HG02571 (cell line): ENCODE data around the gene UBL4A.

ENCODE experiments used
- ATAC-seq: cut with Tn5 transposase; IDR thresholded peaks from one replicate; pipeline ENCODE4 v1.9.1; 2021; ENCODE audit warnings: mild to moderate bottlenecking, moderate library complexity; ENCODE audit not compliant: unreplicated experiment

UBL4A gene

DNA sequence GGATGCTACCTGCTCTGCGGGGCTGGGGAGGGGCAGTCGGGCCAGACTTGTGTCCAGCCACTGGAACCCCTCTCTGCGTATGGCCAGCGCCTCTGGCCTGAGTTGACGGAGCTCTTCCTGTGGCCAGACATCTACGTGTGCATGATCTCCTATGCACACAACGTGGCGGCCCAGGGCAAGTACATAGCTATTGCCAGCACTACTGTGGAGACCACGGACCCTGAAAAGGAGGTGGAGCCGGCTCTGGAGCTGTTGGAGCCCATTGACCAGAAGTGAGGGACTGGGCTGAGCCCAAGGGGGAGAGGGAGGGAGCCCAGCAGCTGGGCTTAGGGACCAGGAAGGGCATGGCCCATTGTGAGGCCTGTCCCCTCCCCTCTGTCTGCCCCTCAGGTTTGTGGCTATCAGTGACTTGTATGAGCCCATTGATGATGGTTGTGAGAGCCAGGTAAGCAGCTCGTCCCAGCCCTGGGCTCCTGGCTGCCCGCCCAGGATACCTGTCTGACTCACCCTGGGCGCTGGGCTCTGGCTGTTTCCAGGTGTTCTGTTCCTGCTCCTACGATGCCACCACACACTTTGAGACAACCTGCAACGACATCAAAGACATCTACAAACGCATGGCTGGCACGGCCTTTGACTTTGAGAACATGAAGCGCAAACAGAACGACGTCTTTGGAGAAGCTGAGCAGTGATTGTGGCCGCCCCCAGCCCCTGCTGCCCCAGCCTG, 44.3 kb downstream of the UBL4A start:
- no peak for ATAC-seq

DNA sequence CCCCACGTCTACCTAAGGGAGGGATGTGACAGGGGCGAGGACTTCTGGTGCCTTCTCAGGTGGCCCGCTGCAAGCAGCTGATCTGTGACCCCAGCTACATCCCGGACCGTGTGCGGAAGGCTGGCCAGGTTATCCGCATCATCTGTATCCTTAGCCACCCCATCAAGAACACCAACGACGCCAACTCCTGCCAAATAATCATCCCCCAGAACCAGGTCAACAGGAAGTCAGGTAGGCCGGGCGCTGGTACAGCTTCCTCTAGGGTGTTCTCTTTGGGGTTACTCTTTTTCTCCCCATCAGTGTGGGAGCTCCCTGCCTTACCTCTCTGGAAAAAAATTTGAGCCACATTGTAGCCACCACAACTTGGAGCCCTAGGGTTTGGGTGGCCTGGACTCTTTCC, 44.9 kb downstream of the UBL4A start:
- ATAC-seq = no peak

DNA sequence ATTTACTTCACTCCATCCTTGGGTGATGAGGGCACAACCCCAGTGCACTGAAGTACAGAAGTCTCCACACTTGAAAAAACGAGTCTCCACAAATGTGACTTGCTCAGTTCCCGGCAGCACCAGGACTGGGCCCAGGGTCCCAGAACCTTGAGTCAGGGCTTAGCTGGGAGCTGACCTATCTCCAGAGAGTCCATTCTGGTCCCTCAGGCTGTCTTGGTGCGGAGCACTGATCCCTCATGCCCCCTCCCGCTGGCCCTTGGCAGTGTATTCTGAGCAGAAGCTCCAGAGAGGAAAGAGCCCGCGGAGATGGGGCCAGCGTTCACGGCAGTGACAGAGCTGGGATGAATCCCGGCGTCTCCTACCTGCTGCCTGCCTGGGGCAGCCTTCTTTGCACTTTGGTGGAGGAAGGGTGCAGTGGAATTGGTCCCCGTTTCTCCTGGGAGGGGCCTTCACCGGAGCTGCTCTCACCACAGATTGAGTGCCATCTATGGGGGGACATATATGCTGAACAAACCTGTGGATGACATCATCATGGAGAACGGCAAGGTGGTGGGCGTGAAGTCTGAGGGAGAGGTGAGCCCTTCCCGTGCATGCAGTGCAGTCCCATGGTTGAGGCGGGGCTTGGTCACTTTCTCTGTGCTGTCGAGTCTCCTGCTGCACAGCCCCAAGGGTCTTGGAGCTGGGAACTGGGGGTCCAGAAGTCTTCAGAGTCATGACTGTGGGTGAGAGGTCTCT, 45.6 kb downstream of the UBL4A start:
- no peak for ATAC-seq

DNA sequence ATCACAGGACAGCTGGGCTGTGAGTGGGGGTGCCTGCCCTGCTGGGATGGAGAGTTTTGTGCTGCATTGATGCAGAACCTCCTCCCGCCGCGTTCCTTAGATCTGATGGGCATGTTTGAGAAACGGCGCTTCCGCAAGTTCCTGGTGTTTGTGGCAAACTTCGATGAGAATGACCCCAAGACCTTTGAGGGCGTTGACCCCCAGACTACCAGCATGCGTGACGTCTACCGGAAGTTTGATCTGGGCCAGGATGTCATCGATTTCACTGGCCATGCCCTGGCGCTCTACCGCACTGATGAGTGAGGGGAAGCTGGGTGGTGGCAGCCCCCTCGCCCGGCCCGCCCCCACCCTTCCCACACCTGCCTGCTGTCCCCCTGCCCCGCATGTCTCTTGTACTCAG, 46.6 kb downstream of the UBL4A start:
- no peak for ATAC-seq

DNA sequence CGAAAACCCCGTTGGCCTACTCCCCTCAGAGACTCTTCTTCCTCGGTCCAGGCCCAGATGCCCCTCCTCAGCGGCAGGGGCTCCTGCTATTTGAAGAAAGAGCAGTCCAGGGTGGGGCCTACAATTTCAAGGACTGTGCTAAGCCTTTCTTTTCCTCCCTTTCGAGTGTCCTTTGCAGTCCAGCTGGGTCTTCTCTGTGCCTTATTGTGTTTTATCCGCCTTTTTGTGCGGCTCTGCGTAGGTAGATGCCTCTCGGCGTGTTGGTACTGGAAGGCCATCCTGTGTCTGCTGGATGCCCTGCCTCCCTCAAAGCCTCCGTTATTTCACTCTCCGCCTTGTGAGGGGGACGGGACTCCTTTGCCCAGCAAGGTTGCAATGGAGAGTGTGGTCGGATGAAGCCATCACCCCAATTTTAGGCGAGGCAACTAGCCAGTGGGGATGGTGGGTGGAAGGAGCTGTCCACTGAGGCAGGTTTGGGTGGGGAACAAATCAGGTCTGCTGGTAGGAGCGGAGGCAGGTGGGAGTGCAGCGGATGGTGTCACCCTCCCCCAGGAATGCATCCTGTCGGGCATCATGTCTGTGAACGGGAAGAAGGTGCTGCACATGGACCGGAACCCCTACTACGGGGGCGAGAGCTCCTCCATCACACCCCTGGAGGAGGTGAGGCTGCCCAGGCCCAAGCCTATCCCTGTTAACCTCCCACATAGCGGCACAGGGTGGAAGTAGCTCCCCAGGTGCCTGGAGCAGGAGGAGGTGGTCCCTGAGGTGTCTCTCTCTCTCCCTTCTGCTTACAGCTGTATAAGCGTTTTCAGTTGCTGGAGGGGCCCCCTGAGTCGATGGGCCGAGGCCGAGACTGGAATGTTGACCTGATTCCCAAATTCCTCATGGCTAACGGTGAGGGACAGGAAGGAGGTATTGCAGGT, 48.2 kb downstream of the UBL4A start:
- no peak for ATAC-seq

DNA sequence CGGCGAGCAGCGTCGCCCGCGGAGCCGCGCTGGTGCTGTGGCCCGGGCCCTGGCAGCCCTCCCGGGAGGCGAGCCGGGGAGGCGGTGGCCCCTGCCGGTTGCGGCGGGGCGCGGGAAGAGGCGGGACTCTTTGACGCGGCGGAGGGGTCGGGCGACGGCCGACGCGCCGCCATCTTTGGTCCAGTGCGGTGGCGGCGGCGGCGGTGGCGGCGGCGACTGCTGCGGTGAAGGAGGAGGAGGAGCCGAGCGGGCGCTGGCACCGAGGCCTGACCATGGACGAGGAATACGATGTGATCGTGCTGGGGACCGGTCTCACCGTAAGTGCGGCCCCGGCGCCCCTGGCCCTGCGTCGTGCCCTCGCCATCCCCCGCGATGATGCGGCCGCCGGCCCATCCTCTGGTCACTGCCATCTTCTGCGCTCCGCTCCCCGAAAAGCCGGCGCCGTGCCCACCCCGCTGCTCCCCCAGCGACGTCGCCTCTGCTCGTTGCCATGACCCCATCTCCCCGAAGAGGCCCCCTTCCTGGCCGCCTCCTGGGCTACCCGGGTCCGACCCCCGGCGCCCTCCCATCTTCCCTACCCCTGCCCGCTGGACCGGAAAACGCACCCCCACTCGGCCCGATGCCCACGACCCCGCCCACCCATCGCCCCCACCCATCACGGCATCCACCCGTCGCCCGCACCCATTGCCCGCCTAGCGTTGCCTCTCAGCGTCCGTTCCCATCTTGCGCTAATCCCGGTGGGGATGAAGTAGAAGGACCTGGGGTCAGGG, 49.2 kb downstream of the UBL4A start, which contains the start of gene GDI1:
GDI1 (plus strand) TSS at position 172 of the 770 bp plus-strand sequence; CDS start at position 273, 101 bp downstream.
- no peak for ATAC-seq

DNA sequence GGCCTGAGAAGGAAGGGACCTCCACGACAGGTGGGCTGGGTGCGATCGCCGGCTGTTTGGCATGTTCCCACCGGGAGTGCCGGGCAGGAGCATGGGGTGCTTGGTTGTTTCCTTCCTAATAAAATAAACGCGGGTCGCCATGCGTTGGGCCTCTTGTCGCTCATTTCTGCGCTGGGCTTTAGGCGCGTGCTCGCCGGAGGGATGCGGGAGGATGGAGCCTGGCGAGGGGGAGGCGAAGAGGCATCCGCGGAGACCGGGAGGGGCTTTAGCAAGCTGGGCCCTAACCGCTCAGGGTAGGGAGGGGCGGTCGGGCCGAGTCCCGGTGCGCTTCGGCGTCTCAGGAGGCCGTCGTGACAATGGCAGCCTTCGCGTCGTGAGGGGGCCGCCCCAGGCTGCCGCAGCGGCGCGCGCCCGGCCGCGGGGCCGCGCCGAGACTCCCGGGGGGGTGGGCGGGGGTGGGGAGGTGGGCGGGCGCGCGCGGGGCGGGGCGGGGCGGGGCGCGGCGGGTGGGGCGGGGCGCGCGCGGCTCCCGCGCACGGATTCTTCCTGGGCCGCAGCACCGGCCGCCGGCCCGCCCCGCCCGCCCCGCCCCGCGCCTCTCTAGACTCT, 49.9 kb downstream of the UBL4A start:
- no peak for ATAC-seq

DNA sequence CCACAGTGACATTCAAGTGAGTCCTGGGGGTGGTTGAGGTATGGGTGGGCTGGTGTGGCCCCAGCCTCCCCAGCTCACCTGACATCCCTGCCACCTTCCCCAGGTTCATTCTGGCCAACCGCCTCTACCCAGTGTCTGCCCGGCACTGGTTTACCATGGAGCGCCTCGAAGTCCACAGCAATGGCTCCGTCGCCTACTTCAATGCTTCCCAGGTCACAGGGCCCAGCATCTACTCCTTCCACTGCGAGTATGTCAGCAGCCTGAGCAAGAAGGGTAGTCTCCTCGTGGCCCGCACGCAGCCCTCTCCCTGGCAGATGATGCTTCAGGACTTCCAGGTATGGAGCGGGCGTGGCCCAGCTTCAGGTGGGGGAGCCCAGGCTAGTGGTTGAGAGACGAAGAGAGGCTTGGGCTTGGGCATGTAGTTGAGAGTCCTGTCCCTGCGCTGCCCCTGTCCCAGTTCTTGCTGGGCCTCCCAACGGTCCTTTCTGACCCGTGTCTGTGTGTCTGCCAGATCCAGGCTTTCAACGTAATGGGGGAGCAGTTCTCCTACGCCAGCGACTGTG, 51.2 kb downstream of the UBL4A start:
- ATAC-seq = no peak

DNA sequence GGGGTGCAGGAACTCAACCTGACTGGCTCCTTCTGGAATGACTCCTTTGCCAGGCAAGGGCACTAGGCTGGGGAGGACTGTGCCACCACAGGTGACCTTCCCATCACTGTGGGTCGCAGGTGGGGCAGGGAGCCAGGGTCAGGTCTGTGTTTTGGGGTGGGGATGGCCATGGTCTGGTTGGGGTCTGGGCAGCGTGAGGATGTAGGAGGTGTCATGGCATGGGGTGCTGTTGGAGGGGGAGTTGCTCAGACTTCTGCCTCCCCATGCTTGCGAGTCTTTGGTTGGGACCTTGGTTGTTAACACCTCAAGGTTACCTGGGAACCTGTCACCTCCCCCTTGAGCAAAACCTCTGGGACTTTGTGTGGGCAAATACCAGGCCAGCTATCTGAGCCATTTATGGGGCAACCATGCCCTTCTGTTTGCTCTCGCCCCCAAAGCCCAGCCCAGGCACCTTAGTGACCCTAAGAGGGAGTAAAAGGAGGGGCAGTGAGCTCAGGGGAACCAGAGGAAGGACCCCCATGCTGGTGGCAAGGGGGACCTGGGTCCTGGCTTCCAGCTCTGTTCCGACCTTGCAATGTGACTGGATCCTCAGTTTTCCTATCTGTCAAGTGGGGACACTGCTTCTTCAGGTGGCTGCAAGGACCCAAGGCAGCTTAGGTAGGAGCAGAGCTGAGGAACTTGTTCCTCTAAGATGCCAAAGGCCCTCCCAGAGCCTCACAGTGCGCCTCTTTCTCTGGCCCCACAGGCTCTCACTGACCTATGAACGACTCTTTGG, 51.8 kb downstream of the UBL4A start:
- ATAC-seq = no peak
